T-helper 17 cell (primary cell): Measurements from ENCODE around the gene RGSL1. TPM values are rescaled to one million over a fixed set of nuclear protein-coding genes. Genes with fewer than 3 reads are reported as not detected.

Experiments
- ATAC-seq: fragments of 150-1000 bp; cut with Tn5 transposase; 2 replicates; pipeline ENCODE4 v1.10.0; 2021; ENCODE audit warnings: mild to moderate bottlenecking, moderate library complexity
- DNase-seq, 3 donors: peaks; one replicate each; pipeline versions ENCODE4 v3.0.0 to v3.0.0-alpha.2; 2020 to 2021
- H3K9me3 ChIP-seq: one replicate; pipeline ENCODE4 v1.7.0; 2013; ENCODE audit warnings: low read length, mild to moderate bottlenecking; ENCODE audit not compliant: control insufficient read depth, poor library complexity, severe bottlenecking
- H3K27ac Mint-ChIP-seq: one replicate; pipeline ENCODE4 v1.8.0; 2022; ENCODE audit warnings: mild to moderate bottlenecking, moderate library complexity, mixed read lengths
- H3K27me3 Mint-ChIP-seq: one replicate; pipeline ENCODE4 v1.8.0; 2022; ENCODE audit warnings: mixed read lengths
- H3K36me3 Mint-ChIP-seq: one replicate; pipeline ENCODE4 v1.8.0; 2022; ENCODE audit warnings: low read depth, mixed read lengths
- H3K4me1 Mint-ChIP-seq: one replicate; pipeline ENCODE4 v1.8.0; 2022; ENCODE audit warnings: mild to moderate bottlenecking, mixed read lengths
- H3K4me3 Mint-ChIP-seq: one replicate; pipeline ENCODE4 v1.8.0; 2022; ENCODE audit warnings: mild to moderate bottlenecking, moderate library complexity, mixed read lengths
- total RNA-seq, 4 donors: library from RNA in 2 of 4; stranded (reverse) in 2 of 4; gene quantifications; one replicate each; pipeline ENCODE4 v1.2.3 and lab custom pipeline; 2022 to 2026

The RGSL1 gene
- total RNA-seq, 2 donors from 2014 or later = not detected

DNA sequence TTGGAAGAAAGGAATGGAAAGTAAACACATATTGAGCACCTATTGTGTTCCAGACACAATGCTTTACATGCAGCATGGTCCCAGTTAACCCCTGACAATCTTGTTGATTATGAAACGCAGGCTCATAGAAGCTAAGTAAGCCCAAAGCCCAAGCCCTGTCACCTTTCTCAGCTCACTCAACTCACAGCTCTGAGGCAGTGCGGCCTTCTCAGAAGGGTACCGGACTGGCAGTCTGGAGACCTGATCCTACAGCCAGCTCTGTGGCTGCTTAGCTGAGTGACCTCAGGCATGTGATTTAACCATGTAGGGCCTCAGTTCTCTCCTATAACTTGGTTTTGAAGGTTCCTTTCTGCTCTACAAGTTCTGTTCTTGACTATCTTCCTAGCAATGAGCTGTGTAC is 139.6 kb downstream of the RGSL1 start:
- H3K4me1 Mint-ChIP-seq = peaks cover 34% of the 10 kb centered on the region
- peak overlapping the region; percentile 99 for H3K4me3 Mint-ChIP-seq
- H3K9me3 ChIP-seq = no peaks in the 10 kb centered on the region
- ATAC-seq (no peak), DNase-seq (no peak)
- no peaks in the 10 kb centered on the region for H3K27me3 Mint-ChIP-seq
- peak overlapping the region; percentile 99 for H3K27ac Mint-ChIP-seq
- H3K36me3 Mint-ChIP-seq = peaks cover 9% of the 10 kb centered on the region

- DNase-seq = no peak
- ATAC-seq = no peak
- H3K4me1 Mint-ChIP-seq = peaks cover 30% of the 10 kb centered on the region
These were observed 140.0 kb downstream of the RGSL1 start for GRCh38 chr1:182589931-182590330.

DNA sequence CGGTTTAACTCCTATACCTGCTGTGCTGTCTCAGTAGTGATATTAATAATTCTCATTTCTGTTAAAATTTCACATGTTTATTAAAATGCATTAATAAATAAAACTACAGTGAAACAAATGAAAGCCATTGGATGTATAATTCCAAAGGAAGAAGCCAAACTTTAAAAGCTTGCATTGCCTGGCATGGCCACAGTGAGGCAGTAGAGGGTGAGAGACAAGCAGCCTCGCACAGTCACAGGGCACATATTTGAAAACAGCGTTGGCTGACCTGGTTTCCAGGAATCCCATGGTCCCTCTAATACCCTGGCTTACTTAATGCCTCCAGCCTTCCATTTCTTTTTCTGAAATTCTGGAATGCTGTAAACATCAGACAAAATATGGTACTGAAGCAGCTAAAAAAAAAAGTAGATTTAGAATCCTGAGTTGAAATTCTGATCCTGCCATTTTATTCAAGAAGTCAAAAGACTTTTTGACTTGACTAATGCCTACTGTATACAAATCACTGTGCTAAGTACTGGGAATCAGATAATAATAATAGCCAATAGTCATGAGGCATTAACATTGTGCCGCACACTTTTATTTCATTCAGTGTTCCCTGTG is 145.8 kb downstream of the RGSL1 start:
- H3K36me3 Mint-ChIP-seq = peaks cover 2% of the 10 kb centered on the region
- DNase-seq (peak; percentile 42 to 58 (median 48)), ATAC-seq (peak; percentile 79)
- no peaks in the 10 kb centered on the region for H3K27me3 Mint-ChIP-seq
- no peaks in the 10 kb centered on the region for H3K9me3 ChIP-seq
- H3K27ac Mint-ChIP-seq = peak overlapping the region; percentile 14
- H3K4me1 Mint-ChIP-seq = peaks cover 5% of the 10 kb centered on the region
- H3K4me3 Mint-ChIP-seq = no peak overlapping the region

More at GRCh38 chr1:182589931-182590330, 140.0 kb downstream of the RGSL1 start:
- Mint-ChIP-seq H3K27ac (peak overlapping the region; percentile 99), H3K27me3 (no peaks in the 10 kb centered on the region), H3K4me3 (peak overlapping the region; percentile 99), H3K36me3 (peaks cover 9% of the 10 kb centered on the region)
- H3K9me3 ChIP-seq = no peaks in the 10 kb centered on the region

- H3K36me3 Mint-ChIP-seq = peaks cover 2% of the 10 kb centered on the region
- ATAC-seq (no peak), DNase-seq (no peak)
- no peaks in the 10 kb centered on the region for H3K27me3 Mint-ChIP-seq
- no peak overlapping the region for H3K27ac Mint-ChIP-seq
- no peak overlapping the region for H3K4me3 Mint-ChIP-seq
- H3K9me3 ChIP-seq = no peaks in the 10 kb centered on the region
- H3K4me1 Mint-ChIP-seq = peaks cover 5% of the 10 kb centered on the region
These were observed 147.0 kb downstream of the RGSL1 start for GRCh38 chr1:182596934-182597333.

DNA sequence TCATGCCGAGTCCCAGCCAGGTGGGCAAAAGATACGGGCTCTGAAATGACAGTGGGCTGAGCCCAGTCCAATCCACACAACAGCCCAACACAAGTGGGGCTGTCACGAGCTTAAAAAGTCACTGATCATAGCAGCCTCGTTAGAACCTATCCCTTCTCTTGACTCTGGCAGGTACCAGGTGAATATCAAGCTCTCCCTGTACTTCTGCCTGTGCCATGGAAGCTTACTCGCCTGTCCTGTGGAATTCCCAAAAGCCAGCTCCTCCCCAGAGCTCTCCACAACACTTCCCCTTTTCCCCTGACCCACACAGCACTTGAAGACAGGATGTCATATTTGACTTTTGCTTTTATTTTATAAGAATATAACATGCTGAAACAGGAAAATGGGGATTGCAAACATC is 148.3 kb downstream of the RGSL1 start:
- no peaks in the 10 kb centered on the region for H3K9me3 ChIP-seq
- H3K4me1 Mint-ChIP-seq = peaks cover 8% of the 10 kb centered on the region
- H3K27me3 Mint-ChIP-seq = no peaks in the 10 kb centered on the region
- no peak for ATAC-seq
- DNase-seq = no peak
- H3K4me3 Mint-ChIP-seq = no peak overlapping the region
- no peak overlapping the region for H3K27ac Mint-ChIP-seq
- peaks cover 2% of the 10 kb centered on the region for H3K36me3 Mint-ChIP-seq

- ATAC-seq (no peak), DNase-seq (no peak)
- Mint-ChIP-seq H3K27ac (no peak overlapping the region), H3K4me1 (peaks cover 13% of the 10 kb centered on the region), H3K36me3 (peaks cover 2% of the 10 kb centered on the region), H3K4me3 (no peak overlapping the region), H3K27me3 (no peaks in the 10 kb centered on the region)
- H3K9me3 ChIP-seq = no peaks in the 10 kb centered on the region
These were observed 149.4 kb downstream of the RGSL1 start for GRCh38 chr1:182599339-182599738.

GRCh38 chr1:182600036-182600713 is 150.2 kb downstream of the RGSL1 start:
- no peak overlapping the region for H3K4me3 Mint-ChIP-seq
- H3K4me1 Mint-ChIP-seq = peaks cover 17% of the 10 kb centered on the region
- H3K36me3 Mint-ChIP-seq = peaks cover 2% of the 10 kb centered on the region
- no peak for ATAC-seq
- no peaks in the 10 kb centered on the region for H3K9me3 ChIP-seq
- DNase-seq = no peak
- no peaks in the 10 kb centered on the region for H3K27me3 Mint-ChIP-seq
- peak overlapping the region; percentile 24 for H3K27ac Mint-ChIP-seq

- DNase-seq = no peak
- Mint-ChIP-seq H3K4me1 (peaks cover 15% of the 10 kb centered on the region), H3K4me3 (no peak overlapping the region), H3K27ac (no peak overlapping the region), H3K36me3 (peaks cover 2% of the 10 kb centered on the region), H3K27me3 (no peaks in the 10 kb centered on the region)
- H3K9me3 ChIP-seq = no peaks in the 10 kb centered on the region
- ATAC-seq = no peak
These were observed 150.9 kb downstream of the RGSL1 start for GRCh38 chr1:182600745-182601415.

- no peaks in the 10 kb centered on the region for H3K27me3 Mint-ChIP-seq
- no peak overlapping the region for H3K4me3 Mint-ChIP-seq
- peak; percentile 16 for ATAC-seq
- DNase-seq = peak; percentile 40 to 59 (median 42)
- peaks cover 2% of the 10 kb centered on the region for H3K36me3 Mint-ChIP-seq
- no peaks in the 10 kb centered on the region for H3K9me3 ChIP-seq
- no peak overlapping the region for H3K27ac Mint-ChIP-seq
- H3K4me1 Mint-ChIP-seq = peaks cover 15% of the 10 kb centered on the region
These were observed 151.5 kb downstream of the RGSL1 start for GRCh38 chr1:182601416-182601786.

- no peak overlapping the region for H3K4me3 Mint-ChIP-seq
- no peak for DNase-seq
- H3K27me3 Mint-ChIP-seq = no peaks in the 10 kb centered on the region
- H3K27ac Mint-ChIP-seq = no peak overlapping the region
- ATAC-seq = no peak
- no peaks in the 10 kb centered on the region for H3K9me3 ChIP-seq
- peaks cover 15% of the 10 kb centered on the region for H3K4me1 Mint-ChIP-seq
- peaks cover 2% of the 10 kb centered on the region for H3K36me3 Mint-ChIP-seq
These were observed 152.0 kb downstream of the RGSL1 start for GRCh38 chr1:182601913-182602312.

GRCh38 chr1:182602935-182603645 is 153.1 kb downstream of the RGSL1 start:
- H3K9me3 ChIP-seq = no peaks in the 10 kb centered on the region
- H3K27ac Mint-ChIP-seq = no peak overlapping the region
- H3K36me3 Mint-ChIP-seq = peaks cover 2% of the 10 kb centered on the region
- ATAC-seq (peak; percentile 67), DNase-seq (no peak)
- no peaks in the 10 kb centered on the region for H3K27me3 Mint-ChIP-seq
- peak overlapping the region; percentile 90 for H3K4me3 Mint-ChIP-seq
- peaks cover 19% of the 10 kb centered on the region for H3K4me1 Mint-ChIP-seq

- peaks cover 2% of the 10 kb centered on the region for H3K36me3 Mint-ChIP-seq
- H3K27me3 Mint-ChIP-seq = peaks cover 5% of the 10 kb centered on the region
- DNase-seq (no peak), ATAC-seq (peak; percentile 16)
- no peaks in the 10 kb centered on the region for H3K9me3 ChIP-seq
- H3K4me1 Mint-ChIP-seq = peaks cover 22% of the 10 kb centered on the region
- no peak overlapping the region for H3K27ac Mint-ChIP-seq
- H3K4me3 Mint-ChIP-seq = peak overlapping the region; percentile 90
These were observed 153.8 kb downstream of the RGSL1 start for GRCh38 chr1:182603646-182604174.
